Cerebellar cortex (tissue), 1 donor: Measurements from ENCODE around the gene RGL1.

Experiments
- DNase-seq: peaks from one replicate; pipeline ENCODE4 v3.0.0-alpha.2; 2015; ENCODE audit warnings: low spot score

The RGL1 gene

GRCh38 chr1:183957216-183957830, 152.4 kb downstream of the RGL1 start:
- no peak for DNase-seq

GRCh38 chr1:183958958-183959357, 154.0 kb downstream of the RGL1 start:
- no peak for DNase-seq

- DNase-seq: no peak
Measured at GRCh38 chr1:183961132-183961531, 156.2 kb downstream of the RGL1 start.

GRCh38 chr1:183962903-183963302, 158.0 kb downstream of the RGL1 start:
- DNase-seq: no peak

GRCh38 chr1:183965726-183966125, 160.8 kb downstream of the RGL1 start:
- no peak for DNase-seq

- no peak for DNase-seq
Measured at GRCh38 chr1:183966487-183966886, 161.6 kb downstream of the RGL1 start.

- DNase-seq: no peak
Measured at GRCh38 chr1:183967914-183968313, 163.0 kb downstream of the RGL1 start.

- no peak for DNase-seq
Measured at GRCh38 chr1:183968386-183968785, 163.5 kb downstream of the RGL1 start.

GRCh38 chr1:183970516-183971300, 165.8 kb downstream of the RGL1 start:
- no peak for DNase-seq

- DNase-seq: no peak
Measured at GRCh38 chr1:183975651-183976050, 170.7 kb downstream of the RGL1 start.

- DNase-seq: no peak
Measured at GRCh38 chr1:183977717-183978116, 172.8 kb downstream of the RGL1 start.
